GM12874 (cell line): ENCODE measurements around the gene PALM.

ENCODE experiments used
- TF ChIP-seq, protein P1 (sequence below): IDR thresholded peaks from 2 replicates; pipeline ENCODE4 v1.5.1; 2011; ENCODE audit warnings: low read depth, mild to moderate bottlenecking, control low read depth, low read length, moderate library complexity; ENCODE audit not compliant: insufficient read depth

Gene PALM

DNA sequence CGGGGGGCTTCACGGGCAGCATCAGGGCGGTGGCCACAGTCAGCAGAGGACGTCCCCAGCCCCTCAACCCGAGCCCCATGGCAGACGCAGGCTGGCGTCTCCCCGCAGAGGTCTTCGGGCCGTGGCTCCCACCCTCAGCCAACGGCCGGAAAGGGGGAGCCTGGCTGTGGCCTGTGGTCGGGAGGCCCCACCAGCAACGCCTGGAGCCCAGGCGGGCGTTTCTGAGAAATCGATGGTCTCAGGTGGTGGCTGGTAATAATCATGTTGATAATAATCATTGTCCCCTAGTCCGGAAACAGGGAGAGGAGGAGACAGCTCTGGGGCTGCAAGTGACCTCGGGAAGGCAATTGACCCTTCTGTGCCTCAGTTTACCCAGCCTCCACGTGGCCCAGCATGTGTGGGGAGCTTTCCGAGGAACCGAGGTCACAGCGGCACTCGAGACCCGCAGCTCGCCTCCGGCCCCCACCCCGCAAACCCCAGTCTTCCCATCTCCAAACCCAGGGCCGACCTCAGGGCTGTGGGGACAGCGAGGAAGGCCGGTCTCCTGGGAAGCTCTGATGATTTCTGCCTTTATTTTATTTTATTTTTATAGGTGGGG is 13.3 kb upstream of the PALM start, which contains the start of gene PRSS57:
Gene PRSS57 (minus strand): TSS at position 101 of the 598 bp plus-strand sequence. CDS start 22 bp downstream, at position 79.
- TF ChIP-seq, protein P1, sequence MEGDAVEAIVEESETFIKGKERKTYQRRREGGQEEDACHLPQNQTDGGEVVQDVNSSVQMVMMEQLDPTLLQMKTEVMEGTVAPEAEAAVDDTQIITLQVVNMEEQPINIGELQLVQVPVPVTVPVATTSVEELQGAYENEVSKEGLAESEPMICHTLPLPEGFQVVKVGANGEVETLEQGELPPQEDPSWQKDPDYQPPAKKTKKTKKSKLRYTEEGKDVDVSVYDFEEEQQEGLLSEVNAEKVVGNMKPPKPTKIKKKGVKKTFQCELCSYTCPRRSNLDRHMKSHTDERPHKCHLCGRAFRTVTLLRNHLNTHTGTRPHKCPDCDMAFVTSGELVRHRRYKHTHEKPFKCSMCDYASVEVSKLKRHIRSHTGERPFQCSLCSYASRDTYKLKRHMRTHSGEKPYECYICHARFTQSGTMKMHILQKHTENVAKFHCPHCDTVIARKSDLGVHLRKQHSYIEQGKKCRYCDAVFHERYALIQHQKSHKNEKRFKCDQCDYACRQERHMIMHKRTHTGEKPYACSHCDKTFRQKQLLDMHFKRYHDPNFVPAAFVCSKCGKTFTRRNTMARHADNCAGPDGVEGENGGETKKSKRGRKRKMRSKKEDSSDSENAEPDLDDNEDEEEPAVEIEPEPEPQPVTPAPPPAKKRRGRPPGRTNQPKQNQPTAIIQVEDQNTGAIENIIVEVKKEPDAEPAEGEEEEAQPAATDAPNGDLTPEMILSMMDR, result no peak

DNA sequence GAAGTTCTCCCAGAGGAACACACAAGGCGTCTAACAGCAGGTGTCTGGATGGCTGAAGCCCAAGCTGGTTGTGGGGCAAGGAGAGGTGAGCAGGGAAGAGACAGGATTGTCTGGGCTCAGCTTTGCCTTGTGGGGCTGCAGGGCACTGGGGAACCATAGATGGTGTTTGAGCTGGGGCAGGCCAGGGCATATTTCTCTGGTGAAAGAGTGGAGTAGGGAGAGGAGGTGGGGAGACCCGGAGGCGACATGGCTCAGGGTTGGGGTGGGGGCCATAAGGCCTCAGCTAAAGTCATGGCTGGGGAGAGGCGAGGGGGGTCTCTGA is 5.4 kb upstream of the PALM start:
- TF ChIP-seq, protein P1, result no peak

DNA sequence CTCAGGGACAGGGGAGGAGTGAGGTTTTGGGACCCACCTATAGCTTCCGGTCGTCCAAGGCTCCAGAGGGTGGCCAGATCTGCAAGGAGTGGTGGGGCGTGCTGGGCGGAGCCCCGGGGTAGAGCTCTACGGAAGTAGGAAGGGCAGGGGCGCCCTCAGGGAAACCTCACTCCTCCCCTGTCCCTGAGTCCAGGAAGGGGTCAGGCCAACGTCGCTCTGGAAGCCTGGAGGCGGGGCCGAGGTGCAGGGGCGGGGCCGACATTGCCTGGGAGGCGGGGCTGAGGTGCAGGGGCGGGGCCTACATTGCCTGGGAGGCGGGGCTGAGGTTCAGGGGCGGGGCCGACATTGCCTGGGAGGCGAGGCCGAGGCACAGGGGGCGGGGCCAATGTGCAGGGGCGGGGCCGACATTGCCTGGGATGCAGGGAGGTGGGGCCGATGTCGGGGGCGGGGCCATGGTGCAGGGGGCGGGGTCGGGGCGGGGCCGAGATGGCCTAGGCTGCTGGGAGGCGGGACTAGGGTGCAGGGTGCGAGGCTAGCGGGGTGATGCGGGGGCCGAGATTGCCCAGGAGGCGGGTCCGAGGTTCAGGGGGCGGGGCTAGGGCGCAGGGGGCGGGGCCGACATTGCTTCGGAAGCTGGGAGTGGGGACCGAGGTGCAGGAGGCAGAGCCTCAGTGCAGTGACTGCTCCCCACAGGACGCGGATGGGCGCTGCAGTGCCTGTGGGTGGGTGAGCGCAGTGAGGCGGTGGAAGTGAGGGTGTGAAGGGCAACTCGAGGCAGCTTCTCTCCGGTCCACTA is 4.9 kb upstream of the PALM start:
- TF ChIP-seq, protein P1, result no peak

DNA sequence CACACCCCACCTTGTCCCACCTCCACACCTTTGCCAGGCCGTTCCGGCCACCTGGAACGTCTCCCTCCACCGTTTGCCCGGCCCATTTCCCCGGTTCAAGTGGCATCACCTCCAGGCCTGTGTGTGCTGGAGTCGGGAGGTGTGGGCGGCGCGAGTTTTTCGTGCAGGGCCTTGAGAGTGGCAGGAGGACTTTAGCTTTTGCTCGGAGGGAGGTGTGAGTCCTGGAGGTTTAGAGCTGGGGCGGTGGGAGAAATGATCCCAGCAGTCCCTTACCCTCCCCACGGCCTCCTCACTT is 4.3 kb upstream of the PALM start:
- TF ChIP-seq, protein P1, result no peak

DNA sequence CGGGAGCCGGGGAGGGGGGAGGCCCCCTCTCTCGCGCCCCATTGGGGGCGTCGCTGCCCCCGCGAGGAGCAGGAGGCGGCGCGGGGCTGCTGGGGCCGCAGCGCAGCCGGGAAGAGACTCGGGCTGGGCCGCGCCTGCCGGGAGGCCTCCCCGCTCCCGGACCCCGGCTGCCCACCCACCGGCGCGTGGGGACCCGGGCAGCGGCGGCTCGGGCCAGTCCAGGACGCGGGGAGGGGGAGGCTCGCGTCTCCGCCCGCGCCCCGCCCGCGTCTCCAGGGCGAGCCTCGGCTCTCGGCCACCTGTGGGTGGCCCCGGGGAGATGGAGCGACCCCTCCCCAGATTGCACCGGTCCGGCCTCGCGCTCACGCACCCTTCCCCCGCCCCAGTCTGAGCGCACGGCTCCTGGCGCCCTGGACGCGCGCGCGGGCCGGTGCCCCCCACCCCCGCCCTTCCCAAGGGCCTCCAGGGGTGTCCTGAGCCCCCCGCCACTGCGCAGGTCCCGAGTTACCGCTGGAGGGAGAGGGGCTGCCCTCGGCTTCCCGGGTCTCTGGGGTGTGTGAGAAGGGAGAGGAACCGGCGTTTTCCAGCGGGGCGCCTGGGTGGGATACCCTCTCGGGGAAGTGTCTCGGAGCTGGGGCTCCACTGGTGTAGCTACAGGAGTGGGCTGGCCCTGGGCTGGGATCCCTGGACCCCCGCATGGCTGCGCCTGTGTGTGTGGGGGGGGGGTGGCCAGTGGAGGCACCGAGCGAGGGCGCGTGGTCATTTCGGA is 645 bp downstream of the PALM start:
- TF ChIP-seq, protein P1, result no peak

DNA sequence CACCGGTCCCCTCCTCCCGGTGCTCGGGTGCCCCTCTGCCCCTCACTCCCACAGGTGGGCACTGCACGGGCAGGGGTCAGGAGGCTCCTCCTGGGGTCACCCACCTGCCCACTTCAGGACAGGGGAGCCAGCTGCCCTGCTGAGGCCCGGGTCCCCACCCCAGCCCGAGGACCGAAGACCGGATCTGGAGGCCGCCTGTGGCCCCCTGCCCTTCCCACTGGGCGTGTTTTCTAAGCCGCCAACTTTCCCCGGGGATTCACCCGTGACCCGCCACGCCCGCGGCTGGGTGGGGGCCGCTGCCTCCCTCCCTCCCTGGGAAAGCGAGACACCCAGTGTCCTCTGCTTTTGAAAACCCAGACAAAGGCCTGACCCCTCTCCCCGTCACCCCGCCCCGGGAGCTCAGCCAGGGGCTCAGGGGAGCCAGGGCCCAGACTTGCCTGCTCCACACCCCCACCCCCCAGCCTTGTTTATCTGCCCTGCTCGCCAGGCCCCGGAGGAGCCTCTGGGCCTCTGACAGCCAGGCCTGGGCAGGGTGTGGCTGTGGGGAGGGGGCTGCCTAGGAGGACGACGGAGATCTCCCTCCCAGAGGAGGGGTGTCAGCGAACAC is 1.3 kb downstream of the PALM start:
- TF ChIP-seq, protein P1, result no peak

DNA sequence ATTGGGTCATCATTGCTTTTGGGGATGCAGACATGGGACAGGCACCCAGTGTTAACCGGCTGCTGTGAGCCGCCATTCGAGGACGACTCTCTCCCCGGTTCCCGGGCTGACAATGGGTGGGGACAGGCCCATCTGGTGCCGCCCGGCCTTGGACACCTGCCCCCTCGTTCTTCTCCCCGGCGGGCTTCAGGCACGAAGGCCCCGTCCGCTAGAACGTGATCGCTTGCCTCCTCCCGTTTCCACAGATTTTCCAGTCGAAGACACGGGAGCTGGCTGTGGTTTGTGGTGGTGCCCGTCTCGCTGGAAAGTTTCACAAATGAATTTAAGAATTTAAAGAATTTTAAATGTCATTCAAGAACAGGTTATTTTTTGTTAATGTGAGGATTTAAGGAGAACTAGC is 2.0 kb downstream of the PALM start:
- TF ChIP-seq, protein P1, result no peak
